ENCODE measurements around the gene SCAPER.
"Not testable (repeated sequence)": the region's sequence is repeated elsewhere in the genome, so short reads cannot be mapped to it uniquely, and the experiment has no call there.

SCAPER gene

DNA sequence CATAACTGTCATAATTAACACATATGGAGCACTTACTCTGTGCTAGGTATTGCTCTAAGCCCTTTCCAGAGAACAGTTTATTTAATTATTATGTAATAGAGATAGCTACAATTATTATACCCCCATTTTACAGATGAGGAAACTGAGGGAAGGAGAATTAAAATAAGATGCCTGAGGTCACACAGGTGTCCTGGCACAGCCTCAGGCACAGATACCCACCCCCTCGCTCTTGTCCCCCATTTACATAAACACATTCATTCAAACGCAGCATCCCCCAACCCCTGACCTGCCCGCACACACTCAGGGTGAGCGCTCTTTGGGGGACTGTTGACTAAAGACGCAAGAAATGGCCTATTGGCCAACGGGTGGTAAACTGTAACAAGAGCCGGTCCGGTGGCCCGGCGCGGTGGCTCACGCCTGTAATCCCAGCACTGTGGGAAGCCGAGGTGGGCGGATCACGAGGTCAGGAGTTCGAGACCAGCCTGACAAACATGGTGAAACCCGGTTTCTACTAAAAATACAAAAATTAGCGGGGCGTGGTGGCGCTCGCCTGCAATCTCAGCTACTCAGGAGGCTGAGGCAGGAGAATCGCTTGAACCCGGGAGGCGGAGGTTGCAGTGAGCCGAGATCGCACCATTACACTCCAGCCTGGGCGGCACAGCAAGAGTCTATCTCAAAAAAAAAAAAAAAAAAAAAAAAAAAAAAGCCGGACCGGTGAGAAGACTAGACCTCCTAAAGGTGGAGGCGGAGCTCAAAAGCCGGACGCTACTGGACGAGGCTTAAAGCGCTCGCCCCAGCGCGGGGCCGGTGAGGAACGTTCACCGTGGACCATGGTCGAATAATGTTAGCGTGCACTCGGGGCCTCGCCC, 570.5 kb downstream of the SCAPER start:
- in situ Hi-C loops (cut with HindIII; ENCODE audit: low pct_ligation_motif_present, low pct_unique_long_range_greater_than_20kb, low sequenced_read_pairs) = no loop called here

GRCh38 chr15:76333720-76334437, 571.3 kb downstream of the SCAPER start:
- in situ Hi-C loops (cut with HindIII; ENCODE audit: low pct_ligation_motif_present, low pct_unique_long_range_greater_than_20kb, low sequenced_read_pairs) = no loop called here
- peak; percentile 32 for DNase-seq

More for the DNA sequence above, 570.5 kb downstream of the SCAPER start:
- no peak for DNase-seq

DNA sequence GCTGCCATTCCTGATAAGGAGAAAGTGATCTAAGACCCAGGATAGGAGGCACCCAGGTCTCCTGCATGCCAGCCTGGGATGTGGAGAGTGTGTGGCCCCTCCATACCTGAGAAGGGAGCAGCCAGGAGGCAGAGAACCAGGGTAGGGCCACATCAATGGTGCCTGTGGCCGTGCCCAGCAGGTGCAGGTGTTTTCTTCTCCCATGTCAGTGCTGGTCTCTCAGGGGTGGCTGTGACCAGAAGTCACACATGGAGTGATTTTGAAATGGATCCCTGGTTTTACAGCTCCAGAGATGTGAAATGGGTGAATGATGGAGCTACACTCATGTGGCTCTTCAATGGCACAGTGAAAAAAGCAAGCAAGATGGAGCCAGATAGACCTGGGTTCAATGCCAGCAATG, 571.8 kb downstream of the SCAPER start:
- in situ Hi-C loops (cut with HindIII; ENCODE audit: low pct_ligation_motif_present, low pct_unique_long_range_greater_than_20kb, low sequenced_read_pairs) = no loop called here
- DNase-seq = no peak

DNA sequence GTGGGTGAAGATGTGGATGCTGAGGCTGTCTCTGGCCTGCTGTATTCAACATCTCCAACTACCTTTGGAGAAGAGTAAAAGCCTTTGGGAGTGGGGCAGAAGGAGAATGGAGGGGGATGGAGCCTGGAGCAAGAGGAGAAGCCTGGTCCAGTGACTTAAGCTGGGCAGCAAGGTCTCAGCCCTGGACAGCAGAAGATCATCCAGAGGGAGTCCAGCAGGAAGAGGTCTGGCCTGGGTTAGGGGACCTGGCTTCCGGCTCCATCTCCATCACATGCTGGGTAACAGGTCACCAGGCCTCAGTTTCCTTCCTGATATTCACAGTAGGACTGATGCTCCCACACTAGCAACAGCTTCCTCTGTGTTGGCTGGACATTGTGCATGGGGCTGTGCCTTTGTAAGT, 572.3 kb downstream of the SCAPER start:
- in situ Hi-C loops (cut with HindIII; ENCODE audit: low pct_ligation_motif_present, low pct_unique_long_range_greater_than_20kb, low sequenced_read_pairs) = no loop called here

GRCh38 chr15:76330080-76330680, 575.0 kb downstream of the SCAPER start:
- peak; percentile 67 for DNase-seq
- in situ Hi-C loops (cut with HindIII; ENCODE audit: low pct_ligation_motif_present, low pct_unique_long_range_greater_than_20kb, low sequenced_read_pairs) = no loop called here

More for the DNA sequence above, 572.3 kb downstream of the SCAPER start:
- no peak for DNase-seq

GRCh38 chr15:76328958-76329357, 576.2 kb downstream of the SCAPER start:
- peak; percentile 67 for DNase-seq
- in situ Hi-C loops (cut with HindIII; ENCODE audit: low pct_ligation_motif_present, low pct_unique_long_range_greater_than_20kb, low sequenced_read_pairs) = no loop called here

GRCh38 chr15:76328106-76328696, 576.9 kb downstream of the SCAPER start:
- in situ Hi-C loops (cut with HindIII; ENCODE audit: low pct_ligation_motif_present, low pct_unique_long_range_greater_than_20kb, low sequenced_read_pairs) = no loop called here
- DNase-seq = no peak

DNA sequence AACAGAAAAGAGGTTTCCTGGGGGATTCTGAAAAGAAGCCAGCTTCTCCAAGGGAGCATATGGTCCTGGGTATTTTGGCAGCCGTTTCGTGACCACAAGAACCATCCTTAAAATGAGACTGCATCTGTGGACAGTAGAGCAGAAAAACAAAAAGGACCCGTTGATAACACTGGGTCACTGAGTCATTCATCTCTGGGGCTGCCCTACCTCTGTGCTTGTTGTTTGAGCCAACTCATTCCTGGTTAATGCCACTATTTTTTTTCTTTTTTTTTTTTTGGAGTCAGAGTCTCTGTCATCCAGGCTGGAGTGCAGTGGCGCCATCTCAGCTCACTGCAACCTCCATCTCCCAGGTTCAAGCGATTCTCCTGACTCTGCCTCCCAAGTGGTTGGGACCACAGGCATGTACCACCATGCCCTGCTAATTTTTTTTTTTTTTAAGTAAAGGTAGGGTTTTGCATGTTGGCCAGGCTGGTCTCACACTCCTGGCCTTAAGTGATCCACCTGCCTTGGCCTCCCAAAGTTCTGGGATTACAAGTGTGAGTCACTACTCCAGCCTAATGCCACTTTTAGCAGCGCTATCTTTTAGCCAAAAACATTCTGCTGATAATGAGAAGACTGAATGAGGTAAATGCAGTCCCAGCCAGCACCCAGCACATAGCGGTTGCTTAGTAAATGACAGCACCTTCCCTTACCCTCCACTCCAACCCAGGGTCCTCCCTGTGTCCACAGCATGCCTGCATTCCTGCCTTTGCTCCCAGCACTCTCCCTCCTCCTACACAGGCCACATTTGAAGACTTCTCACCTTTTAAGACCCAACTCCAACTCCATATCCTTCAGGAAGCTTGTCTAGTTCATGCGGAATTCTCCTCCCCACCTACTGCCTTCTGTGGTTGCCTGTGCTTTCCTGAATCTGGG, 577.7 kb downstream of the SCAPER start:
- in situ Hi-C loops (cut with HindIII; ENCODE audit: low pct_ligation_motif_present, low pct_unique_long_range_greater_than_20kb, low sequenced_read_pairs) = no loop called here
- peak; percentile 21 for DNase-seq

DNA sequence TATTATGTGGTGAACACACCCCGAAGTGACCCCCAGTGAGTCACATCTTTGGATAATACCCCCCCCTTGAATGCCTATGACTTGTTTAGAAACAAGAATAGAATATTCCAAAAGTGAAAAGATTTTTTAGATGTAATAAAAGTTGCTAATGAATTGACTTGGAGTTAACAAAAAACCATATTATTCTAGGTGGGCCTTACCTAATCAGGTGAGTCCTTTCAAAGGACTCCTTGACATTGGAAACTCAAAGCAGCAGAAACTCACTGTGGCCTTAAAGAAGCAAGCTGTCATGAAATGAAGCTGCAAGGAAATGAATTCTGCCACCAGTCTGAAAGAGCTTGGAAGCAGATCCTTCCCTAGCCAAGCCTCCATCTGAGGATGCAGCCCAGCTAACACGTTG, 579.4 kb downstream of the SCAPER start:
- DNase-seq = no peak
- in situ Hi-C loops (cut with HindIII; ENCODE audit: low pct_ligation_motif_present, low pct_unique_long_range_greater_than_20kb, low sequenced_read_pairs) = no loop called here

GRCh38 chr15:76324066-76324465, 581.1 kb downstream of the SCAPER start:
- DNase-seq = no peak
- in situ Hi-C loops (cut with HindIII; ENCODE audit: low pct_ligation_motif_present, low pct_unique_long_range_greater_than_20kb, low sequenced_read_pairs) = no loop called here

DNA sequence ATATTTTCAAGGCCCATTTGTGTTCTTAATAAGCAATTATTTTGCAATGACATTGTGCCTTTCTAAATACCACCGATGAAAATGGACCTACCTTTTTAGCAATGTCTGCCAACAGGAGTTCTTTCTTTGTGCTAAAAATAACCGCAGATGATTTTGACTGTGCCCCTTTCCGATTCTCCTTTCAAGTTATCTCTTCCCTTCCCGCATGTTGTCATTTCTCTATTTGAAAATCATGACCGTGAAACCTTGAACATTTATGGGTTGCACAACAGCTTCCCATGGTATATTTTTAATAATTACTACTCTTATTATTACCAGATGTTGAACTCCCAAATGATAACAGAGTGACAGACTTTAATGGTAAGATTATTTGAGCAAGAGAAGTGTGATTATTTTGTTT, 583.5 kb downstream of the SCAPER start:
- no peak for DNase-seq
- in situ Hi-C loops (cut with HindIII; ENCODE audit: low pct_ligation_motif_present, low pct_unique_long_range_greater_than_20kb, low sequenced_read_pairs) = no loop called here

DNA sequence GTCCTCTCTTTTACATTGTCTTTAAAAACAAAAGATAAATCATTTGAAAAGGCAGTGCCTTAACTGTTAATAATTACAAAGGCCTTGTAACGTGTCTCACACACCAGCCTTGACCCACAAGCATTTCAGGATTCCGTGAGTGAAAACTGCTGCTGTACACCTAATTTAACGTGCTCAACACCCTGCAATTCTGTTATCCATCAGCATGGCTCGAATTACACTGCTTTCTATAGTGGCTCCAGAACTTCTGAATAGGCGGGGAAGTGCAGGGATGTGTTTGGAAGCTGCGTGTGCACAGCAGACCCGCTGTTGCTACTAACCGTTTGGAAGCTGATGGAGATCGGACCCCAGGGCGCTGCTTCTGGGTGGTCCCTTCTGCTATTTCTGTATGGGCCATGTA, 584.0 kb downstream of the SCAPER start:
- no peak for DNase-seq
- in situ Hi-C loops (cut with HindIII; ENCODE audit: low pct_ligation_motif_present, low pct_unique_long_range_greater_than_20kb, low sequenced_read_pairs) = no loop called here

- in situ Hi-C loops (cut with HindIII; ENCODE audit: low pct_ligation_motif_present, low pct_unique_long_range_greater_than_20kb, low sequenced_read_pairs) = no loop called here
- DNase-seq = no peak
Observed at GRCh38 chr15:76320012-76320411, 585.1 kb downstream of the SCAPER start.

- in situ Hi-C loops (cut with HindIII; ENCODE audit: low pct_ligation_motif_present, low pct_unique_long_range_greater_than_20kb, low sequenced_read_pairs) = no loop called here
- DNase-seq = no peak
Observed at GRCh38 chr15:76313731-76314130, 591.4 kb downstream of the SCAPER start.

- in situ Hi-C loops (cut with HindIII; ENCODE audit: low pct_ligation_motif_present, low pct_unique_long_range_greater_than_20kb, low sequenced_read_pairs) = not testable (repeated sequence)
Observed at GRCh38 chr15:76313175-76313567, 592.0 kb downstream of the SCAPER start.

DNA sequence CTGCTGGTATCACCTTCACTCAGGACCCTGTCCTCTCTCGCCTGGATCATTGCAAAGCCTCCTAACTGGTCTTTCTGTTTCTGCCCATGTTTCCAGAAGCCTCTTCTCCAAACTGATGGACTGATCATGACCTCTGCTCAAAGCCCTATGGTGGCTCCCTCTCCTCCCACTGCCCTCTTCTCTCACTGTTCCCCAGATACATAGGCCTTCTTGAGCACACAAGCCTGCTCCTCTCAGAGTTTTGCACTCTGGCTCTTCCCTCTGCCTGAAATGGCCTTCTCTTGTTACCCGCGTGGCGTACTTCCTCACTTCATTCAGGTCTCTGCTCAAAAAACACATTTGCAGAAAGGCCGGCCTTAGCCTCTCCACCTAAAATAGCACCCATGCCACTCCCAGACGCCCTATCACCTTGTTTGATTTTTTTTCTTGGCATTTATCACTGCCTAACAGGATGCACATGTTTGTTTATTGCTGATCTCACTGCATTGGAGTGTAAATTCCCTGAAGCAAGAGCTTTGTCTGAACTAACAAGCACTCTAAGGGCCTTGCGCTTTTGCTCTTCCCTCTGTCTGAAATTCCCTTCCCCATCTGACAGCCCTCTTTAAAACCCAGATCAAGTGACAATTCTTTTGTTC, 592.5 kb downstream of the SCAPER start:
- in situ Hi-C loops (cut with HindIII; ENCODE audit: low pct_ligation_motif_present, low pct_unique_long_range_greater_than_20kb, low sequenced_read_pairs) = no loop called here
- DNase-seq = no peak

More at GRCh38 chr15:76313175-76313567, 592.0 kb downstream of the SCAPER start:
- not testable (repeated sequence) for DNase-seq

DNA sequence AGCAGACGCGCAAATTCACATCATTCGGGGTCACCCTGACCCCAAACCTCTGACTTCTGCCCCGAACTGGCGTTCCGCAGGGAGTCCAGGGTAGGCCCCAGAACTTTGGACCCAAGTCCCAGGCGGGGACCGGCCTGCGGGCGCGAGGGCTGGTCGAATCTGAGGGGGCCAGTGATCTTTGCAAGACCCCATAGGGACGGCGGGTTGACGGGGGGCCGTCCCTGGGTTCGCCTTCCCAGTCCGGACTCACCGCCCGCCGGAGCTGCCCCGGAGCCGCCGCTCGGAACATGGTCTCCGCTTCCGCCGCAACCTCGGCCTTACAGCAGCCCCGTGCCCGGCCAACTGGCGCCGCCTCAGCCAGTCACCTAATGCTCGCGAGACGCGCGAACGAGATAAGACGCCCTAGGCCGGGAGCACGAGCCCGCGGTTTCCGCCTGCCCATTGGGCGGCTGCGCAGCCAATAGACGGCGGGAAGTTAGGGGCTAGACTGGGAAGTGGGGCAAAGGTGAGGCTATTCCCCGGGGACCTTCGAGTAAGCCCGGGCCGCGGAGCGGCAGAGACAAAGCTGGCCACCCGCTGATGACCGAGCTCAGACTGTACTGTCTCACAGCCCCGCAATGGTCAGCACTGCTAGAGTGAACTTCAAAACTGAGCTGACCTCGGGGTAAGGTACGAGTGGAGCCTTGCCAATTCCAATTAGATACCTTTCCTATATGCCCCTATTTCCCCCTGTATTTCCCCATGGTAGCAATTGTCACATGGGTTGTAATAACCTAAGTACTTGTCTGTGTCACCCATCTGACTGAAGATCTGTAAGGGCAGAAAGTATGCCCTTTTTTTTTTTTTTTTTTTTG, 593.8 kb downstream of the SCAPER start, which contains the start of gene ETFA:
Gene ETFA (minus strand): TSS at position 370 of the 854 bp plus-strand sequence. CDS start 81 bp downstream, at position 289.
- in situ Hi-C loops (cut with HindIII; ENCODE audit: low pct_ligation_motif_present, low pct_unique_long_range_greater_than_20kb, low sequenced_read_pairs) = no loop called here
- peak; percentile 97 for DNase-seq
